Measurements from ENCODE around the gene NR2F1-AS1. TPM values are rescaled to one million over a fixed set of nuclear protein-coding genes. Genes with fewer than 3 reads are reported as not detected.
"Not testable (repeated sequence)": the region's sequence is repeated elsewhere in the genome, so short reads cannot be mapped to it uniquely, and the experiment has no call there.

NR2F1-AS1 gene
- total RNA-seq, 1 donor from 2014 or later: 0.22 TPM

DNA sequence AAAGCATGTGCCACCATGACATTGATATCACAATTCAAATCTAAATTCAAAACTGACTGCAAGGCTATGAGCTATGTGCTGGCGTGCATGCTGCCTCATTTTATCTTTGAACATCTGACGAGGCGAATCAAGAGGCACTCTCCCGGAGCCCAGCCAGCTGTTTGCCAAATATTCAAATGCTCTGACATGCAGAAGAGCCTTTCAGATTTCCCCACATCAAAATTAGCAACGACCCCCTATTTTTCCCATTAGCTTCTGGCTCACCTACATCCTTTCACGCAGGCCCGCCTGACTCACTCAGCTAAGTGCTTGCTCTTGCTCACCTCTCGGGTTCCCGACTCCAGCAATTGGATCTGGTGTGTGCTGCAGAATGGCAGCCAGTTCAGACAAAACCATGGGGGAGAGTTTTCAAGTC is 159.0 kb downstream of the NR2F1-AS1 start:
- intact Hi-C loops (cut with DNase I): no loop called here
- no peak for DNase-seq
- no peak for ATAC-seq (ENCODE audit: poor library complexity)

DNA sequence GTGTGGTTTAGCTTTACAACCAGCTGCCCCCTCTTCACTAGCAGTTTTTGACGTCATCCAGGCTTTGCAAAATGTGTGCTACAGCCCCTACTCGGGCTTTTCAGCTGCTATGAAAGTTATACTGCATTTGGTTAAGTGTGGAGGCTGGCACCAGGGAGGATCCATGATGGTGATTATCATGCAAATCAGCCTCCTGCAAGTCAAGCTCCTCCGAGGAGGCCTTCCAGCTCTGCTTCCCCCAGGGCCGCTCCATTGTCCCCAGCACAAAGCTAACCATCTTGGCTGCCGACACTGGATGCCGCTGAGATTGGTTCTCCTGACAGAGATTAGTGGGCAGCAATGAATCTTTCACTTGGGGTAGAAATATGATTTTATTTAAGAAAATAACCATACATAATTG is 159.6 kb downstream of the NR2F1-AS1 start:
- DNase-seq: no peak
- intact Hi-C loops (cut with DNase I): no loop called here
- ATAC-seq (ENCODE audit: poor library complexity): no peak

DNA sequence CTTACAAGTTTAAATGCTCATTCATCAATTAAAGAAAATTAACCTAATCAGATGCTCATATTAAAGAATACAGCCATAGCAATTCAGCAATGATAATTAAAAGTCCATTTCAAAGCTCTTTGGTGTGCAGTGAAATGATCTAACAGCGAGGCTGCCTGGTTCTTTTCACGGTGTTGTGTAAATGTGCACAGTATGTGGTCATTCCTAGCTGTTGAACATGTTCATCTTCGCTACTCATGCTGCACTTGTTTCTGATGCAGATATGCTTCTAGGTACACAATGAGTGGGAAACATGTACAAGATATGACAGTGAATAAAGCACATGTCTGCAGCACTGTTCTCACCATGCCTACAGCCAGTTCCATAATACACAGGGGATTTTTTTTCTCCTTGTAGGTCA is 163.5 kb downstream of the NR2F1-AS1 start:
- intact Hi-C loops (cut with DNase I): no loop called here
- no peak for DNase-seq
- ATAC-seq (ENCODE audit: poor library complexity): no peak

DNA sequence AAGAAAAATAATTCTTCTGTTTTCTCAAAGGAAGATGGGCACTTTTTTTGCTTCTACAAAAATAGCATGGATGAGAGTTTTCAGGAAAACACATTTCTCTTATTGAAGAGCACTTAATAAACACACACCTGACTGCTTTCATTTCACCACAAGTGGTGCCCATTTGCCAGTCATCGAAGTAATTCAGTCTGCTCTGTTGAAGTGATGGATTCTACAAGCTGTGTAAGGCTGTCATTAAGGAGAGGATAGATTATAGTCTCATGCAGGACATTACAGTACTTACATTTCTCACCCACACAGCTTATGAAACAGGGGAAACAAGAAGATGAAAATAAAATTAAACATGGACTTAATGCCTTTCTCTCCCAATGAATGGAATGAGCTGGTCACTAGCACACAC is 165.2 kb downstream of the NR2F1-AS1 start:
- intact Hi-C loops (cut with DNase I): no loop called here
- DNase-seq (no peak), ATAC-seq (ENCODE audit: poor library complexity) (no peak)

DNA sequence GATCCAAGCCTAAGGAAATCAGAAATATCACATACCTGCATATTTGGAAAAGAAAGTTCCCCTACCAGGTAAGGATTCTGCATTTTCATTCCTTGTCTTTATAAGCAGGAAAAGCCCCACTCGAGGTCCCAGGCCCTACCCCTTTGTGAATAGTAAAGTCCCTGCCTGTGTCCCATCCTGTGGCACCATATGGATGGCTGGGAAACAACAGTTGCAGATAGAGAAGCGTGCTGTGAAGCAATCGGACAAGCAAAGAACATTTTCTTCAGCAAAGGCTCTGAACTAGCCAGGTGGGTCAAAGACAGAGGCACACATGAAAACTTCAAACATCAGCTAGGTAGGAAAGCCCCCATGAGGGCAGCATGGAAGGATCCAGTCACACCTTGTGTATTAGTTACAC is 169.3 kb downstream of the NR2F1-AS1 start:
- intact Hi-C loops (cut with DNase I): no loop called here
- DNase-seq: no peak
- no peak for ATAC-seq (ENCODE audit: poor library complexity)

DNA sequence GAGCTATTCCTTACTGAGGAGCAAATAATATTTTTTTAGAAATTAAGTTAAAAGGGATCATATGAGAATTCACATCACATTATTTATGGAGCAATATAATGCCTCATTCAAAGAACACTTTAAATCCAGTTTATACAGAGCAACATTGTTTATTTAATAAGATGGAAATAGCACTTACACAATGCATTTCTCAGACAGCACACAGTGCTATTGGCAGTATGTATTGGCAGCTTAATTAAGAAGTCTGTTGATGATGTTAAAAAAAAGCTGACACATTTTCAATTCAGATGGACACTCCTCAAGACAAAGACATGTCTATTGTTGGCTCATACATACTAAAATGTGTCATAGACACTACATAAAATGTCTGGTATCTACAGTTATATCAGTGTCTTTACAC is 171.3 kb downstream of the NR2F1-AS1 start:
- intact Hi-C loops (cut with DNase I): no loop called here

DNA sequence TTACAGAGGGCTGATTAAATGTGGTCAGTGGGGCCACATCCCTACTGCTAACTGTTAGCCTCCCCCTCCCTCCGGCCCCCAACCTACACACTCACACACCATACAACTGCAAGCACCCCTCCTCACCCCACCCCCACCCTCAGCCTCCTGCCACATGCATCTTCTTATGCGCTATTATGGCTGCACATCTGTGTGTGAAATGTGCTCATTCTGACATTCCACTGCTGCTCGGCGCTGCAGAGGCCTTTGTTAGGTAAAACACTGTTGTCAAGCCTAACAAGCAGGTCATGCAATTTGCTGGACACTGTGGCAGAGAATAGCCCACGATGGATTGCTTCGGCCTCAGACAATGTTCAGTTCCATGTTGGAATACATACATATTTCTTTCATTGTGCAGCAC is 173.6 kb downstream of the NR2F1-AS1 start:
- intact Hi-C loops (cut with DNase I): no loop called here
- ATAC-seq (ENCODE audit: poor library complexity): no peak
- no peak for DNase-seq

More for the DNA sequence above, 171.3 kb downstream of the NR2F1-AS1 start:
- ATAC-seq (ENCODE audit: poor library complexity): no peak
- DNase-seq: no peak

DNA sequence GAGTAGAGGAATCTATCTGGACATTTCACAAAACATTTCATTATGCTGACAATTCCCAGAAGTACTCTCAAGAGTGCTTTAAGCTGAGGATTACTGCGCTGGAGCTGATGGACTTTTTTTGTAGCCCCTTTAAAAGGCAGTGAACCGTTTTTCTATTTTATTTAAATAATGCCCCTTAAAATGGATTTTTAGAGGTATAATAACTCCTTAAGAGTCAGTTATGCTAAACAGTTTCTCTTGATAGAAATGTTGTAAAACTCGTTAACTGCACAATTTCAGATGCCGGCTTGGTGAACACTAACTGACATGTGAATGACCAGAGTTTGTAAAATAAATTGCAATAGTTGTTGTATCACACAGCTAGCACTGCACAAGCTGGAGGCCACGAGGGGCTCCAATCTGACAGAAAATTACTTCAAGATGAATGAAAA is 174.0 kb downstream of the NR2F1-AS1 start:
- DNase-seq (no peak), ATAC-seq (ENCODE audit: poor library complexity) (no peak)
- intact Hi-C loops (cut with DNase I): no loop called here

DNA sequence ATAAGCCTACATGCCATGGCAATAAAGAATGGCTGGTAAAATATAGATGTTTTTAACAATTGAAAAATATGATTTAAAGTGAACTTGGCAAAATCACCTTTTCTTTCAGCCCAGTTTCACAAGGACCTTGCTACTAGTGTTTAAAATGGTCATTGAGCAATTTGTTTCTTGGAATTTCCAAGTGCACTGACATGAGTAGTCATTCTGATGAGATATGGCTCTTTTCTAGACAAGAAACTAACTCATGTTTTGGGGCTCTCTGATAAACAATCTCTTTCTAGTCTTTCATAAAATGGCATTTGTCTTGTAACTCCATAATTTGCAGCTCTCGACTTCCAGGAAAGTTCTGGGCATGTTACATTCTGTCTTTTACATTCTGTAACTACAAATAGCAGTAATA is 176.8 kb downstream of the NR2F1-AS1 start:
- ATAC-seq (ENCODE audit: poor library complexity) (no peak), DNase-seq (no peak)
- intact Hi-C loops (cut with DNase I): no loop called here

DNA sequence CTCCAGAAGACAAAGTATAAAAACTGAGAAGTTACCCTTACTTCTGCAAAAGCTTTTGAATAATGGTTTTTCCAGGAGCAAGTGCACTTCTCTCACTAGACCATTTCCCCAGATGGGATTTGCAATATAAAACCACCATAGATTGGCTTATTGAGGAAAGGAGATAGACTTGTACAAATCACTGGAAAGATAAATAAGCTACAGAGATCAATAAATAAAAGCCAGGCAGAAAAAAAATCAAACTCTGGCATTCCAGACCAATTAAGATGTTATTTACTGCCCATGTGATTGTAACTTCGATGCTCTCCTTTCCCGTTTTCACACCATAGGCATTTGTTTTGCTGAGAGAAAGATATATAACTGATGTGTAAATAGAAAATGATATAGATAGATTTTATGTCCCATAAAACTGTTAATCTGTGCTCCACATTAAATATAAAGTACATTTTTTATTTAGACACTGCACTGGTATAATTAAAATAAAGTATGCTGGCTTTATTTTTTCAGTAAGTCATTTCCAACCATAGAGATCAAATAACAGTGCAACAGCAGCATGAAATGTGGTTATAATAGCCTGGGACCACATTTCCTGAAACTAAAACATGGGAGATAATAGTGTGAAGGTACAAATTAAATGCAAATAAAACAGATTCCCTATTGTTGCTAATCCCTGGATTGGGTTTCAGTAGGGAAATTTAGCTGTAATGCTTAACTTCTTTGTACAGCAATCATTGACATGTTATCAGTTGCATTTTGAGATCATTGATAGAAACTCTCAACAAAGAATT is 177.7 kb downstream of the NR2F1-AS1 start:
- no peak for ATAC-seq (ENCODE audit: poor library complexity)
- intact Hi-C loops (cut with DNase I): no loop called here
- DNase-seq: no peak

DNA sequence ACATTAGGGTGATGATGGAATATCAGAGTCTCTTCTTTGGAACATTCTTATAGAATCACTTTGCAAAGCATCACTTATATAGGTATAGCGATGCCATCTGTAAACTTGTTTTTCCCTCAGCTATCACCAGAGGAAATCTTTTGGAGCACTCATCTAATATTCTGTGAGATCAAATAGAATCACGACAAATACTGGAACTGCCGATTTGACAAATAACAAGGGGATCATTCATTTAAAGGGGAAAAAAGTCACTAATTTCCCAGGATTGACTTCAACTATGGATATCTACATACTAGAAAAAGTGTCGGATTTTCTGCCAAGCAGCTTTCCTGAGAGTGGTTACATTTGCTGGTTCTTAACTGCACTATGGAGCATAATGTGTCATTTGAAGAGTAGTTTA is 178.6 kb downstream of the NR2F1-AS1 start:
- intact Hi-C loops (cut with DNase I): no loop called here
- no peak for ATAC-seq (ENCODE audit: poor library complexity)
- no peak for DNase-seq

DNA sequence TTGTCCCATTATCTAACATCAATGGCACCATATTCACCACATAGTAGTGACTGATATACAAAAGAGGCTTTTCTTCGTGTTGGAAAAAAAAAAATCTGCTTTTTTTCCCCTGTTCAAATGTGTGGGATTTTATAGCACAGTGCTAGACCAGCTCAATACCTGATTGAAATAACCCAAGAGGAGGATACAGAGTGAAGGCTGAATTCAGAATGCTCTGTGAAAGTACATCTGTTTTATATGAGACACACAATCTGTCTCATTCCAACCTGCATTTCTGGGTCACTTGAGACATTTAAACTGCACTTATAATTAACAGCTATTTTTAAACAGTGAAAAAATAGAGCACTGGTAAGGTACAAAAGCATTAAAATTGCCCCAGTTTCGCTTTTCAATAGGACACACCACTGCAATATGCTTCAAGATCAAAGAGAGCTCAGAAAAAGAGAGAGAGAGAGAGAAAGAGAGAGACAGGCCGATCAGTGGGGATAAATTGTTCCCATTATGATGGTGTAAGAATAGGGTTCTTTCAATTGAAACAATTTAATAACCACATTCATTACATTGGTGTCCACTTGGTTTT is 179.3 kb downstream of the NR2F1-AS1 start:
- intact Hi-C loops (cut with DNase I): no loop called here
- DNase-seq (no peak), ATAC-seq (ENCODE audit: poor library complexity) (no peak)

DNA sequence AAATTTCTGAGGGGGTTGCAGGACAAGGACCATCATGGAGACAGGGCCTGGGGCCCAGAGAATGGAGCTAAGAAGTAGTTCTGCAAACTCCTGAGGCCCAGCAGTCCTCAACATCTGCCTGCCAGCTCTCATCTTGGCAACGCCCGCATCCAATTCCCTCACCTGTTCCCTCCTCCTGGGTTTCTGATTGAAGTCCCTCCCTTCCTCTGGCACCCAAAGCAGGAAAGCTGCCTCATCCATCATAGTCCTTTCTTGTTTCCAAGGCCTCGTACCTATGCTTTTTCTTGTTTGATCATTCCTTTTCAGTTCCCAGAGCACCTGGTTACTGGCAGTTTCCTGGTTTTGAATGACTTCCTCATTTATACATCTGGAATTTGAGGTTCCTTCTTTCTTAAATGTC is 181.3 kb downstream of the NR2F1-AS1 start:
- intact Hi-C loops (cut with DNase I): no loop called here
- ATAC-seq (ENCODE audit: poor library complexity) (no peak), DNase-seq (no peak)

DNA sequence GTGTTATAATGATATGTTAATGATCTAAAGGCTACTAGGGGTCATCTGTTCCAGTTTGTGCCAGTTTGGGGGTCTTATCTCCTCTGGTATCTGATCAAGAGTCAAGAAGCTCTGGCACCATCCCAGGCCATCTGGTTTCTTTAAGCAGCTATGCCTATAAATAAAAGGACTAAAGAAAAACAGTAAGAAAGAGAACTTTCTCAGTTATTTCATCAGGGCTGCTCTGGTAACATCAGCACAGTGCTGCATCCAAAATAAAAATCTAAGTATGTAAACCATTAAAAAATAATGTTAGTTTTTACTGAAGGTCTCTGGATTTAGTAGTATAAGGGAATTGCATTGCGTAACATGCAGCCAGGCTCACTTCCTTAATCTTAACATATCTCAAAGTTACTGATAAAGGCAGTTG is 185.0 kb downstream of the NR2F1-AS1 start:
- intact Hi-C loops (cut with DNase I): no loop called here
- no peak for ATAC-seq (ENCODE audit: poor library complexity)
- no peak for DNase-seq

DNA sequence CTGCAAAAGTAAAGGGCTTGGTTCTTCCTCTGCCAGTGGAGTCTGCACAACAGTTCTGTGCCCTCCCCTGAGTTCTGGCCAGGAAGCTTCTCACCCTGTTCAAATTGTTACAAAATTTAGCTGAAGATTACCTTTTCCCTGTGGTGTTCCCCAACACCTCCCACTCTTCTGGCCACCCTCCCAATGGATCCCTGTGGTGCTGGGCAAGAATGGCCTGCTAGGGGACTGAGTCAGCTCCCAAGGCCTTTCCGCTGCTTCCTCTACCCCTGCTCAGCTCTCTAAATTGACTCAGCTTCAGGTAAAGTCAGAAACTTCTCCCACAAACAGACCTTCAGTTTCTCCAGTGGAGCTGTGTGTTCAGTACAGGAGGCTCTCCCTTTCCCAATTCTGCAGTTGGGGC is 186.0 kb downstream of the NR2F1-AS1 start:
- ATAC-seq (ENCODE audit: poor library complexity): no peak
- intact Hi-C loops (cut with DNase I): no loop called here
- no peak for DNase-seq

DNA sequence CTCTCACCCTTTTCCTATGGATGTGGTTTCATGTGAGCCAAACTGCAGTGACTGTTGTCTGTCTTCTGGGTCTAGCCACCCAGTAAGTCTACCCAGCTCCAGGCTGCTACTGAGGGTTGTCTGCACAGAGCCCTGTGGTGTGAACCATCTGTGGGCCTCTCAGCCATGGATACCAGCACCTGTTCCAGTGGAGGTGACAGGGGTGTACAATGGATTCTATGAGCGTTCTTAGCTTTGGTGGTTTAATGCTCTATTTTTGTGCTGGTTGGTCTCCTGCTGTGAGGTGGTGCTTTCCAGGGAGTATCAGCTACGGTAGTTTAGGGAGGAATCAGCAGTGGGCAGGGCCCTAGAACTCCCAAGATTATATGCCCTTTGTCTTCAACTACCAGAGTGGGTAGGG is 186.7 kb downstream of the NR2F1-AS1 start:
- DNase-seq: no peak
- no peak for ATAC-seq (ENCODE audit: poor library complexity)
- intact Hi-C loops (cut with DNase I): no loop called here

DNA sequence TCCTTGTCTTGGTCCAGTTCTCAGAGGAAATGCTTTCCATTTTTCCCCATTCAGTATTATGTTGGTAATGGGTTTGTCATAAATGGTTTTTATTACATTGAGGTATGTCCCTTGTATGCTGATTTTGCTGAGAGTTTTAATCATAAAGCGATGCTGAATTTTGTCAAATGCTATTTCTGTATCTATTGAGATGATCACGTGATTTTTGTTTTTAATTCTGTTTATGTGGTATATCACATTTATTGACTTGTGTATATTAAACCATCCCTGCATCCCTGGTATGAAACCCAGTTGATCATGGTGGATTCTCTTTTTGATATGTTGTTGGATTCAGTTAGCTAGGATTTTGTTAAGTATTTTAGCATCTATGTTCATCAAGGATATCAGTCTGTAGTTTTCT is 189.8 kb downstream of the NR2F1-AS1 start:
- ATAC-seq (ENCODE audit: poor library complexity); DNase-seq; intact Hi-C loops (cut with DNase I): not testable (repeated sequence)

DNA sequence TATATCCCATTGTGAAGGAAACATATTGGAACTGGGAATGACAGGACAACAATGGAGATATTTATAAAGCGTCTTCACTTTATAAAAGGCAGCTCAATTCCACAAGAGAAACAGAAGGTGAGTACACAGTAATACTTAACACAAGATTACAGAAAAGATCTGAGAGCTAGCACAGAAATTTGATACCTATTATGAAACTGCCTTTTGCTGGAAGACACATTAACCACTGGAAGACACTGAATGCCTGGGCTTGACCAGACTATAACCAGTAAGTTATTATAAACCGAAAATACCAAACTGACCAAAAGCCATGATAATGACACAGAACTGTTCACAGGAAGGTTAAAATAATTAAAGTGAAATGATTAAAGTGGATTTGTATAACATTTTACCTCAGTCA is 195.4 kb downstream of the NR2F1-AS1 start:
- ATAC-seq (ENCODE audit: poor library complexity) (no peak), DNase-seq (no peak)
- intact Hi-C loops (cut with DNase I): no loop called here

DNA sequence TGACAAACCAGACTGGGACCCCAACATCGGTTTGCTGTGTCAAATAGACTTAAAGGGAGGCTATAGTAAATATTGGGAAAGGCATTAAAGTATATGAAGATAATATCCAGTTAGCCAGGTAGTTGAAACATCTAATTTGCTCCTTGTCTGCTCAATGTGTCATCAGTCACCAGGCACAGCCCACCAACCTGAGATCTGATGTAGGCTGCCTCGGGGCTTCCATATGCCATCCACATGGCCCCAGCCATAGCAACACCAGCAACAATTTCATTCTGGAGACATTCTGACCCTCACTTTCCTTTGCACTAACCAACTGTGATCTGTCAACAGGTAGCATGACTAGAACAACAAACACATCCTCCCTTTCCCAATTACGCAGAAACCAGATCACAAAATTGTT is 196.0 kb downstream of the NR2F1-AS1 start:
- intact Hi-C loops (cut with DNase I): no loop called here
- no peak for ATAC-seq (ENCODE audit: poor library complexity)
- DNase-seq: no peak

DNA sequence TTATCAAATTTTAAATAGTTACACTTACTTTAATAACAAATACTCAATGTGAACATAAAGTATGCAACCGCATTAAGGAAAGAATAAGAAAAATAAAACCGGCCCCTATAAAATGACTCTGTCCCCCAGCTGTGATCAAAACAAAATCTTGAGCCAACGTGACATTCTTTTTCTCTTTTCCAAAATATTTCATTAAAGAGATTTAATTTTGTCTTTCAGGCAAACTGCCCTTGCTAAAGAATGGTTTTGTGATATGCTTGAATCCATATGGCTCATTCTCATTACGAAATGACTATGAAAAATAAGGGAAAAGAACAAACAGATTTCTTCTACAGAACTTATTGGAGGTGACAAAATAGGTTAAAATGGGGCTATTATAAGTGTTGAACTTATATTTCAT is 197.0 kb downstream of the NR2F1-AS1 start:
- intact Hi-C loops (cut with DNase I): no loop called here
- ATAC-seq (ENCODE audit: poor library complexity) (no peak), DNase-seq (no peak)

Data from Right ventricle myocardium superior (tissue), 1 donor.